Measurements from ENCODE around the gene MYH10. TPM values are rescaled to one million over a fixed set of nuclear protein-coding genes. Genes with fewer than 3 reads are reported as not detected.

Gene MYH10
- total RNA-seq, 1 donor from 2014 or later, result 7.6 TPM

DNA sequence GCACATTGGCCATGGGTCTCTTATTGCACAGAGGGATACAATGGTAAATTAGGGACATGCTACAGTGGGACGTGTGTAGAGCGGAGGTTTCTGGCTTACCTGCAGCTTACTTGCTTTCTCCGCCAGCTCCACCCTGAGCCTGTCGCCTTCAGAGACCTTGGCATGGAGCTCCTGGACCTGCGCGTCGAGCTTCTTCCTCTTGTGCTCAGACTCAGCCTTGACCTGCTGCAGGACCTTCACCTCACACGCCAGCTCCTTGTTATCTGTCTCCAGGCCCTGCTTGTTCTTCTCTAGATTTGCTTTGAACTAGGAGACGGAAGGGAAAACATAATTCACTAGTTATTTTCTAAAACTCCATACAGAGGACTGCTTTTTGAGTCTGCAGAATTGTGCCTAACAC is 131.4 kb downstream of the MYH10 start:
- intact Hi-C loops (cut with micrococcal nuclease), result no loop called here

DNA sequence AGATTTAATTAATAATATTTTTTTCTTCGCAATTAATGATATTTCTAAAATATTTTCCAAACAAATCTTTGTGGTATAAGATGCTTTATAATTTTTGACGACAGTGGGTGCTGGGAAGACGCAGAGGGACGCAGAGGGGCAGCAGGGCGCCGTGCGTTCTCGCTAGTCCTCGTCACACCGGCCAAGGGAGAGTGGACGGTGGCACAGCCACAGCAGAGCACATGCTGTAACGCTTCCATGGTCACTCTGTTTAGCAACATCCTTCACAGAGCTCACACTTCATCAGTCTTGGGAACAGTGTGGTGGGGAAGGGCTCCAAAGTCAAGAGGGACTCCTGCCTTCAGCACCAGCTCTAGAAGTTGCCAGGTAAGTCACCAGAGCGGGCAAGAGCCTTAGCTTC is 134.4 kb downstream of the MYH10 start:
- intact Hi-C loops (cut with micrococcal nuclease), result no loop called here

- intact Hi-C loops (cut with micrococcal nuclease), result no loop called here
Observed at GRCh38 chr17:8494506-8495111, 135.9 kb downstream of the MYH10 start.

DNA sequence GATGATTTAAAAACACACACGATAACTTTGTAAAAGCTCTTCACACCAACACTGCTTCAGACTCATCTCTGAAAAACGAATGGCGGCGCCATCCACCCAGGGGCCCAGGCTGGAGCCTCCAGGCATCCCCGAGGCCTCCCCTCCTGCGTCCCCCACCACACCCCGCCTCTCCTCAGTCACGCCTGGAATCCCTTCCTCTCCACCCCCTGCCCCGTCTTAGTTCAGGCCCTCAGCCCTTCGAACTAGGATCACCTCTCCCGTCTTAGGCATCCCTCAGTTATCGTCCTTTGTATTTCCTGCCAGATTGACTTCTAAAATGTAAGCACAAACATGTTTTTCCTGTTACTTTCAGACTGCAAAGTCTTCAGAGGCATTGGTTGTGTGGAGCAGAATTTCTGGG is 136.5 kb downstream of the MYH10 start:
- intact Hi-C loops (cut with micrococcal nuclease), result no loop called here

- intact Hi-C loops (cut with micrococcal nuclease), result no loop called here
Observed at GRCh38 chr17:8492121-8492520, 138.4 kb downstream of the MYH10 start.

DNA sequence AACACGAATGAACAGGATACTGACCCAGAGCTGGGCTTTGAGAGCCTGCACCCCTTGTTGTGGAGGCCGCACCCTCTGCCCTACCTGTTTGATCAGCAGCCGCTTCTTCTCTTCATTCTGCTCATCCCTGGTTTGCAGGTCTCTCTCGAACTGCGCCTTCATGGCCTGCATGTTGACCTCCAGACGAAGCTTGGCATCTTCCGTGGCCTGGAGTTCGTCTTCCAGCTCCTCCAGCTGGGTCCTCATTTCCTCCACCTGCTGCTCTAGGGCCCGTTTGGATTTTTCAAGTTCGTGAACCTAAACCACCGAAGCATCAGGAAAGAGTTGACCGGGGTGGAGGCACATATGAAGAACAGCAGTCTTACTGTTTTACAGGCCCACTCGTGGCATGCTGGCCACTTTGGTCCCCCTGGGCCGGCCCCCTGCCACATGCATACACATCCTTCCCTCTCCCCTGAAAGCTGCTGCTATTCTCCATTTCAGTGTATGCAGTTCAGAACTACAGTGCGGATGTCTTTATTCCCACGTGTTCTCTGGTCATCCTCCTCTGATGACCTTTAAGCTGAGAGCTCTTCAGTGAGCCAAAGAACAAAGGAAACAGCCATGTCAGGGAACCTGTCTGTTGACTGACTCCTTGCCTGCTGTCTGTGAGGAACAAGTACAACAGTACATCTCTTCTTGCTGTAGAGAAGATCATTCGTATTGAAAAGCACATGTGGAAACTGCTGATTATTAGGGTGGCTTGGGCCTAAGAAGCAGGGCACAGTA is 140.1 kb downstream of the MYH10 start:
- intact Hi-C loops (cut with micrococcal nuclease), result no loop called here

GRCh38 chr17:8489841-8490240 is 140.7 kb downstream of the MYH10 start:
- intact Hi-C loops (cut with micrococcal nuclease), result no loop called here

GRCh38 chr17:8488901-8489300 is 141.6 kb downstream of the MYH10 start:
- intact Hi-C loops (cut with micrococcal nuclease), result no loop called here

DNA sequence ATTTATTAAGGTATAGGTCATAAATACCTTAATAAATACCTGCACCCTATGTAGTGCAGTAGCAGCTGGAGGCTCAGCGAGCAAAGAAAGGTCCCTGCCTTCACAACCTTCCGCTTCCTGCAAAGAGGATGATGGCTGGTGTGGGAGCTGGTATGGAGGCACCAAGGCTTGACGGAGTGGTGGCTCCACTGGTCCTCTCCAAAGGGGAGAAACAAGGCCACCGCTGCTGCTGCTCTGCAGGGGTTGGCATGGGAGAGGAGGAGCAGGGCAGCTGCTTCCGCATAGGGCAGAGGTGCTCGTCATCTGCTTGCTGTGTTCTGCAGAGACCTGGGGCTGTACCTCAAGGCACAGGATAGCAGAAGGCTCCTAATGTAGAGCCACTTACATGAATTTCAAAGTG is 142.0 kb downstream of the MYH10 start:
- intact Hi-C loops (cut with micrococcal nuclease), result no loop called here

DNA sequence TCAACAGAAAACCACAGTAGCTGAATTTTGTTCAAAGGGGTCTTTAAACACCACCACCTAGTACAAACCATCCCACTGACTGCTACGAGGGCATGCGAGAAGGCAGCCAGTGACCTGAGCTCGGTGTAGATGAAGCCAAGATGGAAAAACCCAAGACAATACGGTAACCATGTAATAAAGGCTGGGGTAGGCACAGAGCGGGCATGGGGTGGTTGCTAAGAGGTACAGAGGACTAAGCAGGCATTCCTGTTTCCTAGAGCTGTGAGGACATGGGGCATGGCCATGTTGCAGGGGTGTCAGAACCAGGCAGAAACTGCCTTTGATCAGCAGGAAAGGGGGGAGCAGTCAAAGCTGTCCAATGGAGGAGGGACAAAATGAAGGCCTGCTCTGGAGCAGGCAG is 142.8 kb downstream of the MYH10 start:
- intact Hi-C loops (cut with micrococcal nuclease), result no loop called here

DNA sequence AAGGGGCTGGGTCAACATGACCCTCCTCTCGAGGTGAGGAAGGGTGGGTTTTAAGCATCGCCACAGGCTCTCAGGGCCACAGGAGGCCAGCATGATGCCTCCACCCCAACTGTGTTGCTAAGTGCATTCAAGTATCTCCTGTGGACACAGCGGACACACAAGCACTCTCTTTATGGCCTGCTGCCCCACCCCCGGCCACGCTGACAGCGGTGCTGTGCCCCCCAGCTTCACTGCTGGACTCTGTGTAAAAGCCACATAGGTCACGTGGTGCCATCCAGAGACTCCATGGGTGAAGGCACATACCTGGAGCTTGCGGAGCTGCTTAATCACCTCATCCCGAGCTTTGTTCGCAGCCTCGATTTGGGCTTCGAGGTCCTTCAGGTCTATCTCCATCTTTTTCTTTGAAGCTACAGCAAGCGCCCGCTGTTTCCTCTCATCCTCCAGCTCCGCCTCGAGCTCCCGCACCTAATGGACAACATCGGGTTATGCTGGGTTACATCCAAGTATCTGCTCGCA is 143.3 kb downstream of the MYH10 start:
- intact Hi-C loops (cut with micrococcal nuclease), result no loop called here

GRCh38 chr17:8485491-8485890 is 145.0 kb downstream of the MYH10 start:
- intact Hi-C loops (cut with micrococcal nuclease), result no loop called here

DNA sequence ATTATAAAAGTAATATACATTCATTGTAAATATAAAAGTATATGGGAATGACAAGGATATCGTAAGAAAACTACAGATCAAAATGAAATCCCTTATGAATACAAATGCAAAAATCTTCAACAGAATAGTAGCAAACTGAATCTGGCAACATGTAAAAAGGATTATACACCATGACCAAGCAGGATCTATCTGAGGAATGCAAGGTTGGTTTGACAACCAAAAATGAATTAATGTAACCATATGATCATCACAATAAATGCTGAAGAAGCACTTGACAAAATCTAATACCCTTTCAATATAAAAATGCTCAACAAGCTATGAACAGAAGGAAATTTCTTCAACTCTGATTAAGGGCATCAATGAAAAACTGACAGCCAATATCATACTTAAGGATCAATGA is 146.1 kb downstream of the MYH10 start:
- intact Hi-C loops (cut with micrococcal nuclease), result no loop called here

GRCh38 chr17:8482546-8482945 is 148.0 kb downstream of the MYH10 start:
- intact Hi-C loops (cut with micrococcal nuclease), result no loop called here

- intact Hi-C loops (cut with micrococcal nuclease), result no loop called here
Observed at GRCh38 chr17:8481703-8482102, 148.8 kb downstream of the MYH10 start.

DNA sequence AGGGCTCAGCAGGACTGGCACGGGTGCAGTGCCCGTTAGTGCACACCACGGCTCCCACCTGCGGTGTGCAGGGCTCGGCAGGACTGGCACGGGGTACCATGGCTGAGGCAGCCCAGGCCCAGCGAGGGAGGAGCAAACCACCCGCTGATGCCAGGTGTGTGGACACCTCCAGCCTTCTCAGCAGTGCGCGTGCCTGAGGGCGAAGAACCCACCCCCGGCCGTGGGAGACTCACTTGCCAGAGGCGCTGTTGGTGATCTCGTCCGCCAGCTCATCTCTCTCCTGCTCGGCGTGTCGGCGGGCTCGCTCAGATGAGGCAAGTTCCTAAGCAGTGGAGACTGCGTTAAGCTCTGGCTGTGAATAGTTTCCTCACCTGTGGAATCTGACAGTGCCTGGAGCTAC is 149.4 kb downstream of the MYH10 start:
- intact Hi-C loops (cut with micrococcal nuclease), result no loop called here

GRCh38 chr17:8480011-8480976 is 150.2 kb downstream of the MYH10 start:
- intact Hi-C loops (cut with micrococcal nuclease), result no loop called here

GRCh38 chr17:8479431-8479947 is 151.0 kb downstream of the MYH10 start:
- intact Hi-C loops (cut with micrococcal nuclease), result no loop called here

DNA sequence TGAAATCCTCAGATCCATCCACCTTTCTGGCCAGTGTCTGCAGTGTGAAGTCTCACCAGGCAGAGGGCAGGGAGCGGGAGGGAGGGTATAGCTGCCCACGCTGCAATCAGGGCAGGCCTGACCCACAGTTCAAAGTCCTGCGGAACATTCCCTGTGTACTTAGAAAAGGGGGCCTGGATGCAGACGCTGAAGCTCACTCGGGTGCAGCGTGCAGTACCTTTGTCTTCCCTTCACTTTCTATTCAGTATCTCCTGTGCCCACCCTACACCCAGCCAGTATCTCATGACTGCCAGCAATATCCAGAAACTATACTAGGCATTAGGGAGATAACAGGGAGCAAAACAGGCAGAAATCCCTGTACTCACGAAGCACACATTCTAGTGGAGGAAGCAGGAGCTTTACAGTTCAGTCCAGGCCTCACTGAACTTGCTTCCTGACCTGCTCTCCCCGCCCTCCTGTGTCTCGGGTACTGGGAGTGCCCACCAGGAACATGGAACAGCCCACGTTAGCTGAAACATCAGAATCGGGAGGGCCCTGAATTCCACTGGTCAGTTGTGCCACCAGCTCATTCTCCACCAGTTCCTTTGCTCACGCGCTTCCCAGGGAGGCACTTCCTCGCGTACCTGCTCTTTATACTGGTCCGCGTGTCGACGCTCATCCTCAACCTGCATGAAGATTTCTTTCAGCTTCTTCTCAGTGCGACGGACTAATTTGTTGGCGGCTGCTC is 152.6 kb downstream of the MYH10 start:
- intact Hi-C loops (cut with micrococcal nuclease), result no loop called here

GRCh38 chr17:8477171-8477570 is 153.4 kb downstream of the MYH10 start:
- intact Hi-C loops (cut with micrococcal nuclease), result no loop called here

DNA sequence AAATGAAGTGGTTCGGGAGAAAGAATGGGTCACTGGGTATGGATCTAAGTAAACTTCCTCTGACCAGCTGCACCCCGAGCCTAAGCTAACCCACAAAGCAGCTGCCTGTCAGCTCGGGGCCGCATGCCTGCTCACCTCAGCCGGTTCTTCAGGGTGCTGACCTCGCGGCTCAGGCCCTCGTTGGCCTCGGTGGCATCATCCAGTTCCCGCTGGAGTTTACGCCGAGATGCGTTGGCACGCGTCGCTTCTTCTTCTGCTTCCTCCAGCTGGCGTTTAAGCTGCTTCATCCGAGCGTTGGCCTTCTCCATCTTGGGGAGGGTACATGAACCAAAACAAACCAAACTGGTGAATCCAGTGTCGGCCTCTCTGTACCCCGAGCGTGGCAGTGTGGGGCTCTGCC is 153.8 kb downstream of the MYH10 start:
- intact Hi-C loops (cut with micrococcal nuclease), result no loop called here
